DMS153 (cell line): ENCODE data around the gene CUX1.
A peak's percentile ranks its signal among the peaks of the same experiment; 100 is the strongest.
"Not testable (repeated sequence)": the region's sequence is repeated elsewhere in the genome, so short reads cannot be mapped to it uniquely, and the experiment has no call there.

Source experiments
- DNase-seq: peaks from one replicate; lab custom pipeline; 2025; lab: John Stamatoyannopoulos, UW

CUX1 gene

GRCh38 chr7:101985057-101985902 lies 167.9 kb downstream of the CUX1 start:
- DNase-seq: no peak

DNA sequence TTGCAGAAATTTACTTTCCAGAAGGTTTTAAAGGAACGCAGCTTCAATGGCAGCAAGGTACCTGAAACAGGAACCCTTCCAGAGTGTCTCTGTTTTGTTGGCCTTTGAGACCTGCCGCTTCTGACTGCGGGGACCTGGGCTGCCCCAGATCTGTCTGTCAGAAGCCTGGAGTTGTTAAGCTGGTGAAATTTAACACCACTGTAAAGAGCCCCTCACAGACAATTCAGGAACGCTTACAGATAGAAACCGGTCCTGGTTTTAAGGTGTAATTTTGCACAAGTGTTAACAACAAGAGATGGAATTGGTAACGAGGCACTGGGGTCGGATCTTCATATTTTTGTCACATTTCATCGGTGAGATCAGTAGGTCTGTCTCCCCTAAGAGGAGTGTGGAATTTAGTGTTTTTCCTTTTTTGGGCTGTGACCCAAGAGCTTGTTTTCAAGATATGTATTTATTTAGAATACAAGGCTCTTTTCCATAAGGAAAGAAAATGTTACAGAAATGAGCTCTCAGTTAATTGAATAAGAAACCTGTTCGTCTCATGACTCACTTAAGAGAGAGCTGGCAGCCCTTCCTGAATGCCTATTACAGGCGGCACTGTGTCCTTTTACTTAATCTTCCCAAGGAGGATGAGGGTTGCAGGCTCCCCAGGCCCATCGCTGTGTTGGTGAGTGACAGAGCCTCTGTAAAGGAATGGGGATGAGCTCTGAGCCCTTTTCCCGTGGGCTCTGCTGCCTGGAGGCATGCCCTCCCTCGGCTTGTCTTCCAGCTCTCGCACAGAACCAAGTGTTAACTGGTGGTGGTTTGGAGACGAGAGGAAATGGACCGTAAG lies 168.7 kb downstream of the CUX1 start:
- no peak for DNase-seq

DNA sequence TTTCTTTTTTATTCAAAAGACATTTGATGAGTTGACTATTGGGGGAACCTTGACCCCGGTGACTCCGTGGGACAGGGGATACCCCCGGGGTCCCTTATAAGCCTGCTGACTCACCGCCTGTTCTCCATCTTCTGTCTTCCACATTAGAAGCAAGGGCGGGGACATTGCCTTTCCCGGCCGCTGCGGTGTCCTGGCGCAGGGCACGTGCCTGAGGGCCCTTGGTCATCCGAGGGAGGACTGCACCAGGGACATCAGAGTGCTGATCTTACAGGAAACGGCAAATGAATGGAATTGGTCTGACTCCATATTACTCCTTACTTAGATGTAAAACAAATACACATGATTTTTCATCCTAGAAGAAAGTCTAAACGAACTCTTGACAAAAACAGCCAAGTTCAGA lies 170.1 kb downstream of the CUX1 start:
- no peak for DNase-seq

GRCh38 chr7:101988060-101988459 lies 170.6 kb downstream of the CUX1 start:
- not testable (repeated sequence) for DNase-seq

DNA sequence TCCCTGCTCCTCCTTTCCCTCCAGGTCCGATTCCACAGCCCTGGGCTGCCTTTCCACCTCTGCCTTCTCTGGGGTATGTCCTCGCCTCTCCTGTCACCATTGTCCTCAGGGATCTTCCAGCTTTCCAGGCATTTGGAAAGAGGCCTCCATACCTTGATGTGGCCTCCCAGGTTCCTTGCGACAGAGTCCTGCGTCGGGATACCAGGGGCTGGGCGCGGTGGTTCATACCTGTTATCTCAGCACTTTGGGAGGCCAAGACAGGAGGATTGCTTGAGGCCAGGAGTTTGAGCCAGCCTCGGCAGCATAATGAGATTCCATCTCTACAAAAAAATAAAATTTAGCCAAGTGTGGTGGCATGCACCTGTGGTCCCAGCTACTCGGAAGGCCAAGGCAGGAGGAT lies 171.1 kb downstream of the CUX1 start:
- DNase-seq: no peak

- DNase-seq: no peak
Observed at GRCh38 chr7:101989101-101989500, 171.7 kb downstream of the CUX1 start.

DNA sequence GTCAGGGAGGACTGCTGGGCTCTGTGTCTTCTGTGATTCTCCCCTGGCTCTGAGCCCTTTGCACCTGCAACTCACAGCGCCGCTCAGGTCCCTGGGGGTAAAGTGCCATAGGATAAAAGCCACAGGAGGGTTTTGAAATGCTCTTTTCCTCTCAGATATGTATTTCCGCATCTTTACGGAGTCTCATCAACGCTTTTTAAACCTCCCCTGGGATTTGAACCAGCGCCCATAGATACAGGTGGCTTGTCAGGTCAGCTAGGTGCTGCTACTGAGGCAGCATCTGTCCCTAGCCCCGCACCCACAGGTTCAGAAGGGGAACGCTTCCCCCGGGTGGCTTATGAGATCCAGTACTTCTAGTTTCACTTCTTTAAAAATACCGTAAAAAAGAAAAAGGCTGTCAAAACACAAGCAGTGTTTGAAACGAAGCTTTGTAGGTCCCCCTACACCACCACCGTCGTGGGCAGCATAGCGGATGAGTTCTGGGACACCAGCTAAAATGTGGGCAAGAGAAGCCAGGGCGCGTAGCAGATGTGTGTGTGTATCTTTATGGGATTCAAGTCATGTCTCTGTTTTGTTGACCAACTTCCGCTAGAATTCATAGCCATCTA lies 173.5 kb downstream of the CUX1 start:
- no peak for DNase-seq

DNA sequence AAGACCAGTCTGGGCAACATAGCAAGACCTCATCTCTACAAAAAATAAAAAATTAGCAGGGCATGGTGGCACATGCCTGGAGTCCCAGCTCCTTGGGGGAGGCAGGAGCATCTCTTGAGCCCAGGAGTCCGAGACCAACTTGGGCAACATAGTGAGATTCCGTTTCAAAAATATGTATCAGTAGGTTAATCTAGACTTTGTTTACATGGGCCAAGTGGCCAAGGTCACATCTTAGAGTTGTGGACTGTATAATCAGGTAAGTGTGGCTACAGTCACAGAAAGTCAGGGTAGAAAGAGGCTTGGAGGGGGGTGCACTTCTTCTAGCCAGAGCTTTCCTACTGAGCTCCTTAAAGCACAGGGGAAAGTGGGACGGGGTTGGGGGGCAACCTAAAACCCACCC lies 174.4 kb downstream of the CUX1 start:
- DNase-seq: no peak

GRCh38 chr7:101993311-101993710 lies 175.9 kb downstream of the CUX1 start:
- no peak for DNase-seq

- no peak for DNase-seq
Observed at GRCh38 chr7:101995121-101995520, 177.7 kb downstream of the CUX1 start.

GRCh38 chr7:101996131-101996691 lies 178.8 kb downstream of the CUX1 start:
- no peak for DNase-seq

- DNase-seq: no peak
Observed at GRCh38 chr7:101996876-101997275, 179.4 kb downstream of the CUX1 start.

GRCh38 chr7:101998029-101998905 lies 180.8 kb downstream of the CUX1 start:
- DNase-seq: no peak

DNA sequence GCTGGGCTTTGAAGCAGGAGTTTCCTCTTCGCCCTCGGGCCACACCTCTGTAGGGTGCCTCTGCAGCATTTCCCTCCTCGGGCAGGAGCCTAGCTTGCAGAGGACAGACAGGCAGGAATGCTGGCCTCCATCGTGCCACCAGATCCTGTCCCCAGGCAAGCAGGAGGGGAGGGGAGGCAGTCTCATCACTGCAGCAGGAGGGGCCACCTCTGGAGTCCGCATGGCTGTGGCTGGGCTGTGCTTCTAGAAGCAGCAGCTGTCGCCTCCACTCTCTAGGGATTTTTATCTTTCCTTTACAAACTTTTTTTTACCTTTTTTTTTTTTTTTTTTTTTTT lies 181.4 kb downstream of the CUX1 start:
- no peak for DNase-seq

GRCh38 chr7:101999393-101999792 lies 182.0 kb downstream of the CUX1 start:
- no peak for DNase-seq

DNA sequence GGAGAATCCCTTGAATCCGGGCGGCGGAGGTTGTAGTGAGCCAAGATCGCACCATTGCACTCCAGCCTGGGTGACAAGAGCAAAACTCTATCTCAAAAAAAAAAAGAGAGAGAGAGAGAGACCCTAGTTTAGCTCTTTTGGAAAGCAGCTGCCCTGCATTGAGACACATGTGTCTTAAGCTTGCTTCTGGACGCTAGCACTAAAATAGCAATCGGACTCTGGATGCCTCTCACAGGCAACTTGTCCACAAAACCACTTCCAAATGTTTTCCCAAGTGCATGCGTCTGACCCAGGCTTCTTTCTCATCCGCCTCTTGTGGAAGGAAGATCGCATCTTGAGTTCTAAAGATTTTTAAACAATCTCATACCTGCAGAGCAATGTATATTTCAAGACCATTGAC lies 182.7 kb downstream of the CUX1 start:
- no peak for DNase-seq

DNA sequence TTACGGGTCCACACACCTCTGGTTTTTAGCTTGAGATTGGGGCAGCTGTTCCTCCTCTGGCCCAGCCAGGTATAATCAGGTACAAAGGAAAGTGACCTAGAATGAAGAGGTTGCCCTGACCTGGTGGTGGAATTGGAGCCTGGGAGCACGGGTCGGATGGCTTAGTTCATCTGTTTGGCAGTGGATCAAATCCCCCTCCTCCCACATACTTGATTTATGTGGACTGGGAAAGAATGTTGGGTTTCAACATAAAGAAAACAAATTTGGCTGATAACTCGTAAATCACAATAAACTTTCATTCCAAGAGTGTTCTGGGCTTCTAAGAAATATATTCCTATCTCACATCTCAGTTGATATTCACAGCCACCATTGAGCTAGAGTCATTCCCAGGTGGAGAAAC lies 186.8 kb downstream of the CUX1 start:
- no peak for DNase-seq

DNA sequence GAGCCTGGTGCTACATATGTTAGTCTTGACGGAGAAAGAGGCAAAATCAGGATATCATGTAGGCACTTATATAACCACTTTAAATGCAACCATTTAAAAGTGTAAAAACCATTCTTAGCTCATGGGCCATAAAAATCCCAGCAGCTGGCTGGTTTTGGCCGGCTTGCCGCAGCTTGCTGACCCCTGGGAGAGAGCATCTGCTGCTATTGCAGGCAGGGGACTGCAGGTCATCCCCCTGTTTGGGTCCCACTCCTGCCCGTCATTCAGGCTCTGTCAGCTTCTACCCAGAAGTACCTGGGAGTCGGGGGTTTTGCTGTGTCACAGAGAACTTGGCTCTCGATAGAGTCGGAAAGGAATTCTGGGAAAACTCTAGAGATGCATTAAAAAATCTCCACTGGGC lies 187.4 kb downstream of the CUX1 start:
- DNase-seq: no peak

DNA sequence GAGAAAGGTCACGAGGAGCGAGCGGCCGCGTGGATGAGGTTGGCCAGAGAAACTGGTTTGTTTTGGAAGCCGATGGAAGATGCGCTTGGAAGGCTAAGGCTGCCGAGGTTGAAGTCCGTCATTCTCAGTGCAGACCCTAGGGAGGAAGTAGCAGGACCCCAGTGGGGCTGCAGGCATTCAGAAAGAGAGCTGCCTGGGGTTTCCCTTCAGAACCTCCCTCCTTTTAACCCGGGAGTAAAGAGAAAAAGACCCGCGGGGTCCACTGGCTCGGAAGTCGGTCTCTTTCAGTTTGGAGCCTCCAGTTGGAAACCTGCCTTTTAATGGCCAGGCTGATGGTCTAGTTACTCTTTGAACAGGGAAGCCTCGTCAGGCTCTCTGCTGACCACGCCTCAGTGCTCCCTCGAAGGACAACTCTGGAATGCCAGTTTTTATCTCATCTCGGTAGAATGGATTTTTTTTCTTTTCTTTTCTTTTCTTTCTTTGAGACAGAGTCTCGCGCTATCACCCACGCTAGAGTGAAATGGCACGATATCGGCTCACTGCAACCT lies 188.6 kb downstream of the CUX1 start:
- DNase-seq: no peak

DNA sequence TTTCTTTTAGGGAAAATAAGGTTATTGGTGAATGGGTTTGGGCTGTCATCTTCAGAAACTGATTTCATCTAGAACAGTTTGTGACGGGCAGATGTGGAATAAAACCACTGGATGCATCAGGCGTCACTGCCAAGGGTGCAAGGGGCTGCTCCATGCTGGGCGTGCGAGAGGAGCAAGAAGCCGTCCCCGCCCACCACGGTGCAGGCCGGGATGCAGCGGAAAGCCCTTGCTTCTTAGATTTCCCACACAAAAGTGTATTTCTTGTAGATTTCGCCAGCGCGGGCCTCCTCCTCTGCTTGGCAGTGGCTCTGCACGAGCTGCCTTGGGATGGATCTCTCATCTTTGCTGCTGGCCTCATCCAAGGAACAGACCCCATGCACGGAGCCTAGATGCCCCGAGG lies 189.3 kb downstream of the CUX1 start:
- no peak for DNase-seq

DNA sequence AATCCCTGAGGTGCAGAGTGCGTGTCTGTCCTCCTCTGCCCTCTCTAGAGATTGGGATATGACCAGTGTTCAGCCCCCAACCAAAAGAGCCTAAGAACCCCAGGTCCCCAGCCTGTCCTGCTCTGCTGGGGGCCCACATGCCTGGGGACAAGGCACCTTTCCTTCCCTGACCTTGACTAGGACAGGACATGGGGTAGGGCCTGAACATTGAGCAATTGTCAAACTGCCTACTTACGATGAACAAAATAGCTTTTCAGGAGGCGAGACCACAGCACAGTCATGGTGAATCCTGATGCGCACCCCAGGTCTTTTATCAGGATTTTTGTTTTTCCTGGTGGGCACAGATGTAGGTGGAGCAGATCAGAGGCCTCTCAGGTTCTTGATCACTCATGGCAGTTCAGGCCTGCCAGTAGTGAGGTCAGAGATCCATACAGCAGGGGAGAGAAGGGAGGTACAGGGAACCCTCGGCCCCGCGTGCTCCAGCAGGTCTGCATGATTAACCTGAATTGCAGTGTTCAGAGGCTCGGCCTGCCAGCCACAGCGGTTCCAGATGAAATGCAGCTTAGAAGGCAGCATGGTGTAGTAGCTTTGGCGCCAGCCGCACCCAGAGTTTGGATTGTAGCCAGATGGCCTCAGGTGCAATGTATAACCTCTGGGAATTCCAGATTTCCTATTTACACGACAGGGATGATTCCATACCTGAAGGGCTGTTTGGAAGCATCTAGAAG lies 191.3 kb downstream of the CUX1 start:
- DNase-seq: peak; percentile 72
